Measurements from ENCODE around the gene S100G.

The S100G gene

GRCh38 chrX:16700734-16701133 is 50.8 kb downstream of the S100G start:
- no peak for DNase-seq (ENCODE audit: extremely low read depth, low read depth)
- H3K4me3 ChIP-seq (replicated peaks; ENCODE audit: low read depth, low read length) = no peak overlapping the region
- TF ChIP-seq, protein P1, sequence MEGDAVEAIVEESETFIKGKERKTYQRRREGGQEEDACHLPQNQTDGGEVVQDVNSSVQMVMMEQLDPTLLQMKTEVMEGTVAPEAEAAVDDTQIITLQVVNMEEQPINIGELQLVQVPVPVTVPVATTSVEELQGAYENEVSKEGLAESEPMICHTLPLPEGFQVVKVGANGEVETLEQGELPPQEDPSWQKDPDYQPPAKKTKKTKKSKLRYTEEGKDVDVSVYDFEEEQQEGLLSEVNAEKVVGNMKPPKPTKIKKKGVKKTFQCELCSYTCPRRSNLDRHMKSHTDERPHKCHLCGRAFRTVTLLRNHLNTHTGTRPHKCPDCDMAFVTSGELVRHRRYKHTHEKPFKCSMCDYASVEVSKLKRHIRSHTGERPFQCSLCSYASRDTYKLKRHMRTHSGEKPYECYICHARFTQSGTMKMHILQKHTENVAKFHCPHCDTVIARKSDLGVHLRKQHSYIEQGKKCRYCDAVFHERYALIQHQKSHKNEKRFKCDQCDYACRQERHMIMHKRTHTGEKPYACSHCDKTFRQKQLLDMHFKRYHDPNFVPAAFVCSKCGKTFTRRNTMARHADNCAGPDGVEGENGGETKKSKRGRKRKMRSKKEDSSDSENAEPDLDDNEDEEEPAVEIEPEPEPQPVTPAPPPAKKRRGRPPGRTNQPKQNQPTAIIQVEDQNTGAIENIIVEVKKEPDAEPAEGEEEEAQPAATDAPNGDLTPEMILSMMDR (IDR thresholded peaks at IDR 0.05; ENCODE audit: low read depth, low read length, missing control alignments) = no peak

- TF ChIP-seq, protein P1 (IDR thresholded peaks at IDR 0.05; ENCODE audit: low read depth, low read length, missing control alignments) = no peak
- DNase-seq (ENCODE audit: extremely low read depth, low read depth) = no peak
- H3K4me3 ChIP-seq (replicated peaks; ENCODE audit: low read depth, low read length) = no peak overlapping the region
Measured at GRCh38 chrX:16702700-16703599, 53.0 kb downstream of the S100G start.

Data from HFF-Myc (cell line).